Right ventricle myocardium inferior (tissue), 1 donor: ENCODE data around the gene ACVRL1. TPM values are rescaled to one million over a fixed set of nuclear protein-coding genes. Genes with fewer than 3 reads are reported as not detected.

Experiments used
- ATAC-seq: fragments of 200-7000 bp; cut with Tn5 transposase; one replicate; pipeline ENCODE4 v1.9.1; 2020; ENCODE audit warnings: mild to moderate bottlenecking, moderate library complexity
- DNase-seq: peaks from one replicate; pipeline ENCODE4 v3.0.0; 2021; ENCODE audit errors: missing footprints
- intact Hi-C: fragments of 100-400 bp; cut with DNase I; formaldehyde crosslinking; loops from one replicate; pipeline ENCODE4 v1.11.0; 2022
- long read RNA-seq: library from polyadenylated mRNA; unstranded; transcript quantifications from one replicate; pipeline ENCODE4 v2.0.0, GENCODE V29; 2021
- total RNA-seq: library from RNA; stranded (reverse); fragmentation: NEBNext Ultra II Directional; extraction: Animal tissue kit (Norgen Biotek cat#: 25700); gene quantifications from one replicate; pipeline ENCODE4 v1.2.1, GENCODE V29; 2021
- donor health status: DM: no; HTN: yes; CAD: no; lungs with severe emphysema.

The ACVRL1 gene
- 49.6 TPM for total RNA-seq
- long read RNA-seq, full-length matches to known transcripts = 8 of 23 reads
- long read RNA-seq, partial matches to known transcripts = 10 of 23 reads
- long read RNA-seq, other reads (novel, unspliced or antisense) = 5 of 23 reads

GRCh38 chr12:51907083-51907855 lies at the start of gene ACVRL1:
Gene ACVRL1 (plus strand): TSS chr12:51907504. CDS start chr12:51912475, 4,971 bp downstream.
- ATAC-seq = peak; percentile 14
- peak; percentile 73 for DNase-seq
- intact Hi-C loops = no loop called here

GRCh38 chr12:51860986-51861385 lies 46.3 kb upstream of the ACVRL1 start:
- no peak for DNase-seq
- ATAC-seq = no peak
- intact Hi-C loops = no loop called here

GRCh38 chr12:51862947-51863346 lies 44.4 kb upstream of the ACVRL1 start:
- no peak for ATAC-seq
- no peak for DNase-seq

DNA sequence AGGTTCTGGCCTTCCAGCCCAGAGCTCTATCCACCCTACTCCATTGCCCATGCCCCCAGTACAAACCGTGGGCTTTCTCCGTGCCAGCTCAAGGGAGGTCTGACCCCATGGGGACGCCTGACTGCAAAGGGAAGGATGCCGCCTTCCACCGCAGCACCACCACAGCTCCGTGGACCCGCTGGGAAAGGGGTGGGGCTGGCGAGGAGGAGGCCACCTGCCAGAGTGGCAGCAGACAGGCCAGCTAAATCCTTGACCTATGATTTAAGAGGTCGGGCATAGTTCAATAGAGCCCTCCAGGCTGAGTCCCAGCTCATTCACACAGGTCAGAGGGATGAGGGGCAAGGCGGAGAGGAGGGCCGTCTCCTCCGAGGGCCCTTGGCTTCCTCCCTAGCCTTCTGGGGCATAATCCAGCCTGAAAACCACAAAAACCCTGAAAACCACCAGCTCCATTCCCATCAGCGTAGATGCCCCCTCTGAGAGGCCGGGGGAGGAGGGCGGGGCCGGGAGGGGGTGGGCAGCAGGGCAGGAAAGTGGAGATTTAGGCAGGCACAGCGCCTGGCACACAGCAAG lies 43.9 kb upstream of the ACVRL1 start:
- ATAC-seq = no peak

More at GRCh38 chr12:51862947-51863346, 44.4 kb upstream of the ACVRL1 start:
- intact Hi-C loops = no loop called here

DNA sequence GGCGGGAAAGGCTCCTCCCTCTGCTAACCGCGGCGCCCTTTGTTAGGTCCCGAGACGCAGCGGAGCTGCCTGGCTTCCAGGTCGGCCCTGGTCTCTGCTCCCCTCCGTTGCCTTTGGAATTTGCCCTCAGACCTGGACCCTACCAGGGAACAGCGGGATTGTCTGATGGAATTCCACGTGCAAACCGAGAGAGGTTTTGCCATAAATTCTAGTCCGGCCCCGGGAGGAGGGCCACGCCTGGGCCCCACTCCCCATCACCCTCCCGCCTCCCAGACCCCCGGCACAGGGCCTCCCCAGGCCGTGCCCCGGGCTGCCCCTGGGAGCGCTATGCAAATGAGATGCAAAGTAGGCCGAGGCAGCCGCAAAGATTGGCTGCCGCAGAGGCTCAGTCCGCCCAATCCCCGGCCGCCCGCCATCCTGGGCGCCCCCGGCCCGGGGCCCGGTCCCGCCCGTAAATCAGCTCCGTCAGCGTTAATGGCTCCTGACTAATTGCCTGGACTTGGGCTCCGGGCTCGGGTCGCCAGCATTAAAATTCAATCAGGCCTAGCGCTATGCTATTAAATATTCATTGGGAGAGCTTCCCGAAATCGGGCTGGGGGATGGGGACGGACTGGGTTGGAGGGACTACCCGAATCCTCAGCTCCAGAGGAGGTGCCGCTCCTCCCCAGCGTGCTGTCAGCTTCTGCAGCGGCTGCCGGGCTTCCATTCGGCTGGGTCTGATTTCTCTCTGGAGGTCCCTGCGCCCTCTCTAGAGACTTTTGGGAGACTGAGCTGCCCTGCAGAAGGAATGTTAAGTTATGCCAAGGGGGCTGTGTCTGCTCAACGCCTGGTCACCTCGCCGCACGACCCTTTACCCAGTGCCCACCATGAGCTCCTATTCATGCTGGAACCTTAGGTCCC lies 43.1 kb upstream of the ACVRL1 start:
- ATAC-seq (peak; percentile 47), DNase-seq (no peak)
- intact Hi-C loops = no loop called here

More for the DNA sequence above, 43.9 kb upstream of the ACVRL1 start:
- DNase-seq = no peak
- intact Hi-C loops = no loop called here

- DNase-seq (no peak), ATAC-seq (no peak)
- intact Hi-C loops = no loop called here
Observed at GRCh38 chr12:51864833-51865670, 42.3 kb upstream of the ACVRL1 start.

DNA sequence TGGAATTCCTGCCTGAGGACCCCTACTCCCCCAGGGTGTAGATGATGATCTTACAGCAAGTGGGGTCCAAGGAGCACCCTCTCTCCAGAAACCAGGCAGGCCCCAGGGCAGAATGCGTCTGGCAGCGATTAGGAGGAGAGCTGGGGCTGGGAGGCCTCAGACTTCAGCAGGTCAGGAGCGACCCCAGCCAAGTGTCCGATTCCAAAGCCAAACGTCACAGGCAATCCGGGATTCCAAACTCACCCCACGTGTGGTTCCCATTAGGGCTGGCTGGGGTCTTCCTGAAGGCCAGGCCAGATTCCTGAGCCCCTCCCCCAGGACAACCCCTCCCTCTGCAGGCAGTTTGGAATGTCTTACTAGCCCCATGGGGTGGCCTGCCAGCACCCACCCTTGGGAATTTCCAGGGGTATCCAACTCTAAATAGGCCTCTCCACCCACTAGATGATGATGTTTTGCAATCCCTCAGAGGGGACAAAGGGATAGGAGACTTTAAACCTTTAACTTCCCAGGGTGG lies 41.5 kb upstream of the ACVRL1 start:
- ATAC-seq = no peak
- DNase-seq = no peak
- intact Hi-C loops = no loop called here

GRCh38 chr12:51866324-51866723 lies 41.0 kb upstream of the ACVRL1 start:
- no peak for DNase-seq
- intact Hi-C loops = no loop called here
- no peak for ATAC-seq

DNA sequence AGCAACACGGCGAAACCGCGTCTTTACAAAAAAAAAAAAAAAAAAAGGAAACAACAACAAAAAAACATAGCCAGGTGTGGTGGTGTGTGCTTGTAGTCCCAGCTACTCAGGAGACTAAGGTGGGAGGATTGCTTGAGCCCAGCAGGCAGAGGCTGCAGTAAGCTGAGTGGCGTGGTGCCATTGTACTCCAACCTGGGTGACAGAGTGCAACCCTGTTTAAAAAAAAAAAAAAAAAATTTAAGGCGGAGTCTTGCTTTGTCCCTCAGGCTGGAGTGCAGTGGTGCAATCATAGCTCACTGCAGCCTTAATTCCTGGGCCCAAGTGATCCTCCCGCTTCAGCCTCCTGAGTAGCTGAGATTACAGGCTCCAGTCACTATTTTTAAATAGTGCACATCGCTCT lies 40.5 kb upstream of the ACVRL1 start:
- intact Hi-C loops = no loop called here
- DNase-seq (no peak), ATAC-seq (no peak)

- ATAC-seq = no peak
- intact Hi-C loops = no loop called here
- no peak for DNase-seq
Observed at GRCh38 chr12:51867371-51867770, 39.9 kb upstream of the ACVRL1 start.

GRCh38 chr12:51867796-51868428 lies 39.4 kb upstream of the ACVRL1 start:
- DNase-seq = no peak
- intact Hi-C loops = no loop called here

DNA sequence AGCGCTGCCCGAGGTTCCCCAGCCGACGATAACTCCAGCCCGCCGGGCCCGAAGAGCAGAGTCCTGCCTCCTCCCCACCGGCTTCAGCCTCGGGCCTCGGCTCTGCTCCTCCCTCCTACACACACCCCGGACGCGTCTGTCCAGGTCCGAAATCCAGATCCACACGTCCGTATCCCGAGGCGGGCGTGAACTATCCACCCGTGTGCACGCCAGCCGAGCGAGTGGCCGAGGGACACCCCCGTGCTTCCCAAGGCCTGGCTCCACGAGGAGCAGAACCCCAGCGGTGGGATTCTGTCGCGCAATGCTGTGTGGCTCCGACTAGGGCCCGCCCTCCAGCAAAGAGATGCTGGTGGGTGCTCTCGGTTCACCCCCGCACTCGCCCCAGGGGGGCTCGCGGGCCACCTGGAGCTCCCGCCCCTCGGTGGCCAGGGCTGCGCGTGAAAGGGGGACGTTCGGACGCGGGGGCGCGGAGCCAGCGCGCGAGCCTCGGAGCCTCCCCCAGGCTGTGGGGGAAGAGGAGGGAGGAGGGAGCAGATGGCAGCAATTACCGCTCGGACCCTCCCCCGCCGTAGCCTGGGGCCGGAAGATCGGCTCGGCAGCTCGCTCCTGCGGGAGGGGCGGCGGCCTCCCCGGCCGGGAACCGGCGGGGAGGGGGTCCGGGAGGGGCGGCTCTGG lies 38.3 kb upstream of the ACVRL1 start:
- no peak for DNase-seq
- intact Hi-C loops = no loop called here
- ATAC-seq = peak; percentile 17

More at GRCh38 chr12:51867796-51868428, 39.4 kb upstream of the ACVRL1 start:
- no peak for ATAC-seq

DNA sequence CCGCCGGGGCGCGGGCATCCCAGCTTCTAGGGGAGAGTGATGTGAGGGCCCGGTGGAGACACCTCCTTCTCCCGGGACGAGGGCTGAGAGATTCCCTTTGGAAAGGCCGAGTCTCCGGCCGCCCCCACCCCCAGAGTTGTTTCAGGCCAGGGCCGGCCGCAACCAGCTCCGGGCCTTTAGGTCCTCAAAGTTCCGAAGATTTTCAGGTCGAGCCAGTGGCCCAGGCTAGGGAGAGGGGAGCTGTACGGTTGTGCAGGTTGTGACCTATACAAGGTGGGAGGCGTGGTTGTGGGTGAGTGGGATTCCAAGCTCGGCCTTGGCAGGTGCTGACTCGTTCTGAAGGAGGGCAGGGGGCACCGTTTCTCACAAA lies 37.8 kb upstream of the ACVRL1 start:
- no peak for DNase-seq
- peak; percentile 12 for ATAC-seq
- intact Hi-C loops = no loop called here

DNA sequence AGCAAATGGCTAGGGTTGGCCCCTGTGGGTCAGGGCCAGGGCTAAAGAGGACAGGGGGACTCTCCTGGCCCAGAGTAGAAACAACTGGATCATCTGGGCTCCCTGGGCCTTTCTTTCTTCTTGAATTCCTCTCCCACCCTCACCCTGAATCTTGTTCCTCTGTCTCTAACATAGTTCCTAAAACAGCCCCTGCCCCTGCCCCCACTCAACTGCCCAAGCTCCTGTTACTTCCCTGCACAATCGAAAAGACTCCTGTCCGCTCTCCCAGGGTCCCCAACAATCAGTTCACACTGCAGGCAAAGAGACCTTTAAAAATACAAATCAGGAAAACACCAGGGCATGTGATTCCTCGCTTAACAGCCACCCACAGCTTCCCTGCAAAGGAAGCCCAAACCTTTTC lies 37.4 kb upstream of the ACVRL1 start:
- ATAC-seq (no peak), DNase-seq (no peak)
- intact Hi-C loops = no loop called here

DNA sequence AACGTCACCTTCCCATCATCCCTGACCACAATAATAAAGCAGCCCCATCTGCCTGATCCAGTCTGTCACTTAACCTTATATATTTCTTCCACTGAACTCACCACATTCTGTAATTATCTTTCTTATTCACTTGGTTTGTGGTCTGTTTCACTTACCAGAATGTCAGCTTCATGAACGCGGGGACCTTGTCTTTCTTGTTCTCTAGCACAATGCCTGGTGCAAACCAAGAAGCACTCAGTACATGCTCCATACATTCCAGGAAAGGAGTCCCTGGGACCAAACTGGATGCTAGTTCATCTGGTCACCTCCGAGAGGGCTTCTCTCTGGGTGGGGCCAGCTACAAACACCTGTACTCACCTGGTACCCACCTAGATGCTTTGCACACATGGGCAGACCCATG lies 36.8 kb upstream of the ACVRL1 start:
- DNase-seq (no peak), ATAC-seq (no peak)
- intact Hi-C loops = no loop called here

GRCh38 chr12:51871126-51871525 lies 36.2 kb upstream of the ACVRL1 start:
- DNase-seq (peak; percentile 85), ATAC-seq (peak; percentile 50)
- intact Hi-C loops = no loop called here

- intact Hi-C loops = no loop called here
- ATAC-seq = no peak
- no peak for DNase-seq
Observed at GRCh38 chr12:51871918-51872688, 35.2 kb upstream of the ACVRL1 start.
